Liver (tissue), 9 donors: ENCODE data around the gene PSMB2. TPM values are rescaled to one million over a fixed set of nuclear protein-coding genes. Genes with fewer than 3 reads are reported as not detected.

Source experiments
- DNase-seq: peaks from one replicate; pipeline ENCODE4 v3.0.0-alpha.2; 2017; ENCODE audit warnings: low spot score
- H3K27ac ChIP-seq, 2 donors: one replicate each; pipeline ENCODE4 v1.7.0; 2013; ENCODE audit warnings: inconsistent platforms in 2 of 2, low read length in 2 of 2, control low read depth in 1 of 2, low read depth in 1 of 2, mild to moderate bottlenecking in 1 of 2
- H3K27me3 ChIP-seq, 4 donors: one replicate each; pipeline versions ENCODE4 v1.6.1 to v1.7.0; 2013; ENCODE audit warnings: low read length in 3 of 4, inconsistent platforms in 1 of 4, mild to moderate bottlenecking in 1 of 4, moderate library complexity in 1 of 4; ENCODE audit not compliant: control insufficient read depth in 4 of 4, insufficient read depth in 4 of 4
- H3K36me3 ChIP-seq, 4 donors: one replicate each; pipeline versions ENCODE4 v1.6.1 to v1.7.0; 2013; ENCODE audit warnings: low read length in 3 of 4, mild to moderate bottlenecking in 3 of 4, low read depth in 1 of 4, moderate library complexity in 1 of 4; ENCODE audit not compliant: control insufficient read depth in 4 of 4, insufficient read depth in 3 of 4
- H3K4me1 ChIP-seq, 4 donors: one replicate each; pipeline versions ENCODE4 v1.6.1 to v1.7.0; 2013; ENCODE audit warnings: low read length in 3 of 4, mild to moderate bottlenecking in 3 of 4, moderate library complexity in 1 of 4; ENCODE audit not compliant: control insufficient read depth in 4 of 4, insufficient read depth in 4 of 4
- H3K4me3 ChIP-seq, 3 donors: one replicate each; pipeline versions ENCODE4 v1.6.1 to v1.7.0; 2013; ENCODE audit warnings: low read length in 3 of 3, control low read depth in 1 of 3, low read depth in 1 of 3, mild to moderate bottlenecking in 1 of 3
- H3K9ac ChIP-seq, 2 donors: one replicate each; pipeline ENCODE4 v1.7.0; 2013; ENCODE audit warnings: low read length in 2 of 2, mild to moderate bottlenecking in 2 of 2, moderate library complexity in 2 of 2, control low read depth in 1 of 2, low read depth in 1 of 2
- H3K9me3 ChIP-seq, 4 donors: one replicate each; pipeline versions ENCODE4 v1.6.1 to v1.7.0; 2013; ENCODE audit warnings: low read length in 3 of 4; ENCODE audit not compliant: control insufficient read depth in 4 of 4
- EGR1 ChIP-seq, 2 donors: IDR thresholded peaks; 2 replicates each; pipeline ENCODE4 v1.6.1; 2016 to 2018; ENCODE audit warnings: antibody characterized with exemption in 2 of 2, low read depth in 2 of 2
- FOXA1 ChIP-seq: IDR thresholded peaks from 2 replicates; pipeline ENCODE4 v1.6.1; 2016; ENCODE audit warnings: antibody characterized with exemption
- FOXA2 ChIP-seq: IDR thresholded peaks from 2 replicates; pipeline ENCODE4 v1.6.1; 2016; ENCODE audit warnings: antibody characterized with exemption
- GABPA ChIP-seq, 2 donors: IDR thresholded peaks in 1 of 2; conservative IDR thresholded peaks in 1 of 2; 2 replicates each; pipeline ENCODE4 v1.6.1; 2016; ENCODE audit warnings: antibody characterized with exemption in 2 of 2, mild to moderate bottlenecking in 1 of 2, moderate library complexity in 1 of 2
- HNF4A ChIP-seq, 2 donors: conservative IDR thresholded peaks; 2 replicates each; pipeline ENCODE4 v1.6.1; 2016; ENCODE audit warnings: antibody characterized with exemption in 2 of 2, mild to moderate bottlenecking in 2 of 2
- JUND ChIP-seq, 2 donors: IDR thresholded peaks; 2 replicates each; pipeline ENCODE4 v1.6.1; 2016; ENCODE audit warnings: antibody characterized with exemption in 2 of 2
- NR2F2 ChIP-seq: IDR thresholded peaks from 2 replicates; pipeline ENCODE4 v1.6.1; 2016; ENCODE audit warnings: antibody characterized with exemption
- RAD21 ChIP-seq, 2 donors: IDR thresholded peaks; 2 replicates each; pipeline ENCODE4 v1.6.1; 2016; ENCODE audit warnings: antibody characterized with exemption in 2 of 2, mild to moderate bottlenecking in 2 of 2
- RXRA ChIP-seq, 2 donors: IDR thresholded peaks; 2 replicates each; pipeline ENCODE4 v1.6.1; 2017 to 2018; ENCODE audit warnings: antibody characterized with exemption in 2 of 2, mild to moderate bottlenecking in 1 of 2
- SP1 ChIP-seq: IDR thresholded peaks from 2 replicates; pipeline ENCODE4 v1.6.1; 2018; ENCODE audit warnings: antibody characterized with exemption, mild to moderate bottlenecking
- TAF1 ChIP-seq: conservative IDR thresholded peaks from 2 replicates; pipeline ENCODE4 v1.6.1; 2016; ENCODE audit warnings: antibody characterized with exemption, mild to moderate bottlenecking
- YY1 ChIP-seq: IDR thresholded peaks from 2 replicates; pipeline ENCODE4 v1.6.1; 2016; ENCODE audit warnings: antibody characterized with exemption, mild to moderate bottlenecking
- WGBS: extraction: QIAGEN DNeasy Blood & Tissue Kit; methylation state at CpG from one replicate; pipeline ENCODE4 v1.1.7; 2013; 5-methylcytosine and 5-hydroxymethylcytosine counted together
- polyA plus RNA-seq, 2 donors: library from polyadenylated mRNA; stranded (reverse) in 1 of 2; unstranded in 1 of 2; fragments of 200-250 nt in 1 of 2; fragments of >200 nt in 1 of 2; fragmentation: Nextera tagmentation in 1 of 2; extraction: Ambion mirVana in 1 of 2; gene quantifications; one replicate each; pipeline versions ENCODE4 v1.2.1 to v1.2.3, GENCODE V29; 2013 to 2015
- total RNA-seq, 2 donors: library from RNA; depleted of rRNA; stranded (reverse); fragments of >200 nt; gene quantifications; one replicate each; pipeline ENCODE4 v1.2.3, GENCODE V29; 2014
- TF ChIP-seq, protein P1 (sequence below): IDR thresholded peaks from 2 replicates; pipeline ENCODE4 v1.6.1; 2016; ENCODE audit warnings: antibody characterized with exemption
- TF ChIP-seq, protein P2 (sequence below): fragments of 150-350 bp; IDR thresholded peaks from 2 replicates; pipeline ENCODE4 v1.5.1; 2017; ENCODE audit warnings: improper control_type of control experiment, low read depth, low read length; ENCODE audit not compliant: missing input control
- TF ChIP-seq, protein P3 (sequence below): IDR thresholded peaks from 2 replicates; pipeline ENCODE4 v1.6.1; 2016; ENCODE audit warnings: antibody characterized with exemption
- donor health status: healthy.
- donor health status: healthy.
- donor health status: healthy.
- donor health status: healthy.
- donor health status: healthy.

Gene PSMB2
- total and polyA plus RNA-seq, 4 donors, result 19.1 to 76.6 (median 40.8) TPM

DNA sequence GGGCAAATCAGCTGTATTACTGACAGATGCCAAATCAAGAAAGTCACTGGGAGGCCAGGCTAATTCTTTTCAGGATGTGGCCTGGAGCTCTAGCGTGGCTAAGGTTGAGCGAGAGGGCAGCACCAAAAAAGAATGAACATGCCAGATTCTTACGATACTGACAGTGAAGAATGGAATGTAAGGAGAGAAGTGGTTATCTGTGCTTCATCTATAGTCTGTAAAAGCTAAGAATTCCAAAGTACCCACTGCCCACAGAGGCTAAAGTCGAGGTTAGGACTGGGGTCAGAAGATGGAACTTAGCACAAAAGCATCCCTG lies 35.5 kb downstream of the PSMB2 start:
- peaks cover 27 to 64% (median 56%) of the 10 kb centered on the region in 4 donors for H3K36me3 ChIP-seq
- TF ChIP-seq FOXA1, result no peak
- TF ChIP-seq, protein P1, sequence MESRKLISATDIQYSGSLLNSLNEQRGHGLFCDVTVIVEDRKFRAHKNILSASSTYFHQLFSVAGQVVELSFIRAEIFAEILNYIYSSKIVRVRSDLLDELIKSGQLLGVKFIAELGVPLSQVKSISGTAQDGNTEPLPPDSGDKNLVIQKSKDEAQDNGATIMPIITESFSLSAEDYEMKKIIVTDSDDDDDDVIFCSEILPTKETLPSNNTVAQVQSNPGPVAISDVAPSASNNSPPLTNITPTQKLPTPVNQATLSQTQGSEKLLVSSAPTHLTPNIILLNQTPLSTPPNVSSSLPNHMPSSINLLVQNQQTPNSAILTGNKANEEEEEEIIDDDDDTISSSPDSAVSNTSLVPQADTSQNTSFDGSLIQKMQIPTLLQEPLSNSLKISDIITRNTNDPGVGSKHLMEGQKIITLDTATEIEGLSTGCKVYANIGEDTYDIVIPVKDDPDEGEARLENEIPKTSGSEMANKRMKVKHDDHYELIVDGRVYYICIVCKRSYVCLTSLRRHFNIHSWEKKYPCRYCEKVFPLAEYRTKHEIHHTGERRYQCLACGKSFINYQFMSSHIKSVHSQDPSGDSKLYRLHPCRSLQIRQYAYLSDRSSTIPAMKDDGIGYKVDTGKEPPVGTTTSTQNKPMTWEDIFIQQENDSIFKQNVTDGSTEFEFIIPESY, result no peak
- TF ChIP-seq GABPA (IDR thresholded peaks at IDR 0.05 in 1 of 2, conservative IDR thresholded peaks at IDR 0.05 in 1 of 2), result no peak
- no peak for TF ChIP-seq JUND (IDR thresholded peaks at IDR 0.05)
- no peaks in the 10 kb centered on the region for H3K9me3 ChIP-seq
- no peak overlapping the region for H3K4me3 ChIP-seq
- no peak overlapping the region for H3K27ac ChIP-seq
- no peaks in the 10 kb centered on the region for H3K27me3 ChIP-seq
- H3K9ac ChIP-seq, result no peak overlapping the region
- 91% methylated on average over 4 of the region's 4 CpGs for WGBS
- H3K4me1 ChIP-seq, result no peaks in the 10 kb centered on the region
- no peak for DNase-seq

DNA sequence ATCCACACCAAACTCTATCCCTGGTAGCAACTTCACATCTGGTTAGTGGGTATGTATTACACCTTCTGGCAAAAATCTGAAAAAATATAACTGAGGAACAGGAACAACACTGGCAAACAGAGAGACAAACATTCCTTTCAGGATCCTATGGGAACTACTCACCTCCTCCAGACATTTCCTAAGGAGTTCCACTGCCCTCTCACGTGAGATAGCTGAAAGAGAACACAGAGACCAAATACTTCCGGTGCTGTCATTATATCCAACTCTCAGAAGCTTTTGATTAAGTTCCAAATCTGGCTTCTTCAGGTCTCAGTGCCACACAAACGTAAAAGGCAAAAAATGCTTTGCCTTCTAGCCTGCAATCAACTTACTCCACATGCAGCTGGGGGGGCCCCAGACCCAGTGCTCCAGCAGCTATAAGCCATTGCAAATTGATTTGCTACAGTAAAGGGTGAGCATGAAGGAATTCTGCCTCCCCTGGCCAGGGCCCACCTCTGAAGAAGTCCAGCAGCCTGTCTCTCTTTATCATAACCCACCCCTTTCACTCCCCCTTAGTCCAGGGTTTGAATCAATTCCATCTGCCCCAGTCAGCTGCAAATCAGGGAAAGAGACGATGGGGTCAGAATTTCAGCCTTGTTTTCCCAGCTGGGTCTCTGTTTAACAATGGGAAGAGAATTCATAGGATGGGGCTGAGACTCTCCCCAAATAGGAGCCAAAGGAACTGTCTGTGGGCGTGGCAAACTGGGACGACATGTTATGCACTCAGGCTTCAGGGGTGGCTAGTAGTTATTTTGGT lies 36.1 kb downstream of the PSMB2 start:
- H3K27ac ChIP-seq, result no peak overlapping the region
- H3K4me1 ChIP-seq, result no peaks in the 10 kb centered on the region
- H3K9me3 ChIP-seq, result no peaks in the 10 kb centered on the region
- WGBS, result 93% methylated on average over 6 of the region's 6 CpGs
- DNase-seq, result no peak
- H3K4me3 ChIP-seq, result no peak overlapping the region
- H3K36me3 ChIP-seq, result peaks cover 30 to 64% (median 57%) of the 10 kb centered on the region in 4 donors
- H3K27me3 ChIP-seq, result no peaks in the 10 kb centered on the region
- H3K9ac ChIP-seq, result no peak overlapping the region
- TF ChIP-seq EGR1 (IDR thresholded peaks at IDR 0.05; ENCODE audit: low read depth in 2 of 2), result no peak
- TF ChIP-seq GABPA (IDR thresholded peaks at IDR 0.05 in 1 of 2, conservative IDR thresholded peaks at IDR 0.05 in 1 of 2), result no peak
- TF ChIP-seq, protein P2, sequence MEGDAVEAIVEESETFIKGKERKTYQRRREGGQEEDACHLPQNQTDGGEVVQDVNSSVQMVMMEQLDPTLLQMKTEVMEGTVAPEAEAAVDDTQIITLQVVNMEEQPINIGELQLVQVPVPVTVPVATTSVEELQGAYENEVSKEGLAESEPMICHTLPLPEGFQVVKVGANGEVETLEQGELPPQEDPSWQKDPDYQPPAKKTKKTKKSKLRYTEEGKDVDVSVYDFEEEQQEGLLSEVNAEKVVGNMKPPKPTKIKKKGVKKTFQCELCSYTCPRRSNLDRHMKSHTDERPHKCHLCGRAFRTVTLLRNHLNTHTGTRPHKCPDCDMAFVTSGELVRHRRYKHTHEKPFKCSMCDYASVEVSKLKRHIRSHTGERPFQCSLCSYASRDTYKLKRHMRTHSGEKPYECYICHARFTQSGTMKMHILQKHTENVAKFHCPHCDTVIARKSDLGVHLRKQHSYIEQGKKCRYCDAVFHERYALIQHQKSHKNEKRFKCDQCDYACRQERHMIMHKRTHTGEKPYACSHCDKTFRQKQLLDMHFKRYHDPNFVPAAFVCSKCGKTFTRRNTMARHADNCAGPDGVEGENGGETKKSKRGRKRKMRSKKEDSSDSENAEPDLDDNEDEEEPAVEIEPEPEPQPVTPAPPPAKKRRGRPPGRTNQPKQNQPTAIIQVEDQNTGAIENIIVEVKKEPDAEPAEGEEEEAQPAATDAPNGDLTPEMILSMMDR, result no peak
- TF ChIP-seq FOXA1, result no peak
- no peak for TF ChIP-seq YY1
- TF ChIP-seq SP1, result no peak
- no peak for TF ChIP-seq RXRA (IDR thresholded peaks at IDR 0.05)
- TF ChIP-seq HNF4A (conservative IDR thresholded peaks at IDR 0.05), result no peak
- no peak for TF ChIP-seq RAD21 (IDR thresholded peaks at IDR 0.05)
- TF ChIP-seq, protein P3, sequence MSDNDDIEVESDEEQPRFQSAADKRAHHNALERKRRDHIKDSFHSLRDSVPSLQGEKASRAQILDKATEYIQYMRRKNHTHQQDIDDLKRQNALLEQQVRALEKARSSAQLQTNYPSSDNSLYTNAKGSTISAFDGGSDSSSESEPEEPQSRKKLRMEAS, result no peak
- TF ChIP-seq FOXA2, result no peak
- TF ChIP-seq TAF1, result no peak
- TF ChIP-seq JUND (IDR thresholded peaks at IDR 0.05), result no peak
- TF ChIP-seq, protein P1, result no peak
- TF ChIP-seq NR2F2, result no peak
